HG03108 (cell line): ENCODE measurements around the gene CADM4.
"Not testable (repeated sequence)": the region's sequence is repeated elsewhere in the genome, so short reads cannot be mapped to it uniquely, and the experiment has no call there.

Experiments
- ATAC-seq: cut with Tn5 transposase; IDR thresholded peaks from one replicate; pipeline ENCODE4 v1.9.1; 2021; ENCODE audit warnings: moderate library complexity; ENCODE audit not compliant: unreplicated experiment

The CADM4 gene

DNA sequence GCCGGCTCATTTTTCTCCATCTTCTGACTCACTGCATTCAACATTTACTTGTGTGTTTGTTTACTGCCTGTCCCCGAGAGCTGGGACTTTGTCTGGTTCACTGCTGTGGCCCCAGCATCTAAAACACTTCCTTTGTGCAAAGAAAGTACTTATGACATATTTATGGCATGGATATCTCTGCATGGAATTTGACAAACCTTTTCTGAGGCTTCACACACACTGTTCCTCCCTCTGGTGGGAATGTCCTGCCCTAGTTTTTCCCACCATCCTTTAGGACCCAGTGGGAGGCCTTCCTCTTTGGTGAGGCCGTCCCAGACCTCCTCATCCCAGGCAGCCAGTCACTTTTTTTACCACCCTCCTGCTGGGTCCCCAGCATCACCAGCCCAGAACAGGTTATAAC lies 29.2 kb downstream of the CADM4 start:
- ATAC-seq: no peak

DNA sequence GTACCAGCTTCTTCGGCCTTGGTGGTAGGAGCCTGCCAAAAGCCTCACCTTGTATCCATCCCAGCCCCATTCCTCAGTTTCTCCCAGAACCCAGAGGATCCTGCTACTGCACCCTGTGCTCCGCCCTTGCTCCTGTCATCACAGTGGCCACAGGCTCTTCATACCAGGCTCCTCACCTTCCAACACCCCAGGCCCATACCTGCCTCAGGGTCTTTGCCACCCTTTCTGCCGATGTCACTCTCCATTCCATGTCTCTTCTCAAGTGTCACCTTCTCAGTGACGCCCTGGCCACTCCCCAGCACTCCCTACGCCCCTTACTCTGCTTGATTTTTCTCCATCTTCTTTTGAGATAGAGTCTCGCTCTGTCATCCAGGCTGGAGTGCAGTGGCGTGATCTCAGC lies 29.8 kb downstream of the CADM4 start:
- no peak for ATAC-seq

DNA sequence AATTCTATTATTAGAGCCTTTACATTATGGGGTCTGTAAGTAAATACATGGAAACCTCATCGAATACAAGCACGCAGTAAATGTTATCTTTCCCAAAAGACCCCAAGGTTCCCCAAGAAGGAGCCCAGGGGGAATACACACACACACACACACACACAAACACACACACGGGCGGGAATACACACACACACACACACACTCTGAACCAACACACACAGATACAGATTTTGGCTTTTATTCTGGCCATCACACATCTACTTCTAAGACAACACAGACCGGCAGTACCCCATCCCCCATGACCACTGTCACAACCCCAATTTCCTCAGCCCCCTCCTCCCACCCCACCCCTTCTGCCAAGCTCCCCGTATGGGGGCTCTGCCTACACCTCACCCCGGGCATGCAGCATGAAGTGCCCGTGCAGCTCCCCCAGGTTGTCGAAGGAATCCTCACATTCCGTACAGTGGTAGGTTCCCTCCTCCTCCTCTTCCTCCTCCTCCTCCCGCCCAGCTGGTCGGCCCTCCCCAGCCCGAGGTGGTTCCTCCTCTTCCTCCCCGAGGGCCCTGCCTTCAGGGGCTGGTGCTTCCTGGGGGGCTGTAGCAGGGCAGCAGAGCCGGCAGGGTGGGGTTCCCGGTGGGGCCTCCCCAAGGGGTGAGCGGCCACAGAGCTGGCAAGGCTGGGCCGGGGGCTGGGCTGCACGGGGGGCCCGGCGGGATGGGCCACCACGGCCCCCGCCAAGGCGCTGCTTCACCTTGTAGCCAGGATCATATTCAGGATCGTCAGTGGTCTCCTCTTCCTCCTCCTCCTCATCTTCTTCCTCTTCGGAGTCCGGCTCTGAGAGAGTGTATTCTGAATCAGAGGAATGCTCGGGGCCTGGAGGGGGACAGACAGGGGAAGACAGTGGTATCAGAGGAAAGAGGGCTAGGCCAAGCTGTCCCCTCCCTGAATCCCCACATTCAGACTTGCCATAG lies 32.1 kb downstream of the CADM4 start:
- ATAC-seq: no peak

DNA sequence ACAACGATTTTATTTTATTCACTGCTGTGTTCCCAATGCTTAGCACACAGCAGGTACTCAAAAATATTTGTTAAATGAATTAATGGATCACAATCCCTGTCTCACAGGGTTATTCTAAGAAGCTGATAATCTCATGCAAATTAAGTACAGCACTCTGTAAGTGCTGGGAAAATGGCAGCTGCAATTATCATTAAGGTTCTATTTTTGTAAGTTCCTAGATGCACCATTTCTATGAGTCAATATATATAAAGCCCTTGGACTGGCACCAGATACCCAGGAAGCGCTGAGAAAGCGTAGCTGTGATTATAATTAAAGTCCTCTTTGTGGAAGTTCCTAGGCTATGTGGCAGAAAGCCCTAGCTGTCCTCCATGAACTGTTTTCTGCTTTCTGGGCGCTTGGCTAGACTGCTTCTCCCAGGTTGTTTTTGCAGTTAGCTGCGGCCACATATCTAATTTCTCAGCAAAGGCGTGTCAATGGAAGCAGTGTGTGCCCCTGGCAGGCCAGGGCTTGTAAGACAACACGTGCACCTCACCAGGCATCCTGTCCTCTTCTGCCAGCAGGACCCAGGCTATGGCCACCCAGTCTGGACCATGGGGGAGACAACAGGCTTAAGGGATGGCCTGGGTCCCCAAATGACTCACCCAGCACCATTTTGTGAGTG lies 33.0 kb downstream of the CADM4 start:
- ATAC-seq: no peak

DNA sequence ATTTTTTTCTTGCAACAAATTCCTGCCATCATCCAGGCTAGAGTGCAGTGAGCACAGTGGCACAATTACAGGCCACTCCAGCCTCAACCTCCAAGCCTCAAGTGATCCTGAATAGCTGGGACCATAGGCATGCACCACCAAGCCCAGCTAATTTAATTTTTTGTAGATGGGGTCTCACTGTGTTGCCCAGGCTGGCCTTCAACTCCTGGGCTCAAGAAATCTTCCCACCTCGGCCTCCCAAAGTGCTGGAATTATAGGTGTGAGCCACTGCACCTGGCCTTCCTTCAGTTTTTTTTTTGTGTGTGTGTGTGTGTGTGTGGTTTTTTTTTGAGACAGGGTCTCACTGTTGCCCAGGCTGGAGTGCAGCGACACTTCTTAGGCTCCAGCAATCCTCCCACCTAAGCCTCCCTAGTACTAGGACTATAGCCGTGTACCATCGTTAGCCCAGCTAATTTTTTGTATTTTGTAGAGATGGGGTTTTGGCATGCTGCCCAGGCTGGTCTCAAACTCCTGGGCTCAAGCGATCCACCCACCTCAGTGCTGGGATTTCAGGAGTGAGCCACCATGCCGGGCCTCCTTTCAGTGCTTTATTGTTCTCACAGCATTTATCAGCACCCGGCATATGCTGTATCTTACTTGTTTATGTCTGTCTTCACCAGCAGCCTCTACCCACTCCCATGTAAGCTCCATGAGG lies 33.6 kb downstream of the CADM4 start:
- no peak for ATAC-seq

DNA sequence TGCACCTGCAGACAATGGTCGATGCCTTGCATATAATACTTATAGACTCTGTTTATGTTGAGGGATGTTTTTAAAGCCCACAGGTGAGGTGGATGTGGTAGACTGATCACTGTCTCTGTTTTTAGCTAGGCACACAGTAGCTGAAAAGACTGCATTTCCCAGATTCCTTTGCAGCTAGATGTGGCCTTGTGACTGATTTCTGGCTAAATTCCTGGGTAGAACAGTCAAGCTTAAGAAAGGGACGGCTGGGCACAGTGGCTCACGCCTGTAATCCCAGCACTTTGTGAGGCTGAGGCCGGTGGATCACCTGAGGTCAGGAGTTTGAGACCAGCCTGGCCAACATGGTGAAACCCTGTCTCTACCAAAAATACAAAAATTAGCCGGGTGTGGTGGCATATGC lies 39.3 kb downstream of the CADM4 start:
- ATAC-seq: not testable (repeated sequence)

DNA sequence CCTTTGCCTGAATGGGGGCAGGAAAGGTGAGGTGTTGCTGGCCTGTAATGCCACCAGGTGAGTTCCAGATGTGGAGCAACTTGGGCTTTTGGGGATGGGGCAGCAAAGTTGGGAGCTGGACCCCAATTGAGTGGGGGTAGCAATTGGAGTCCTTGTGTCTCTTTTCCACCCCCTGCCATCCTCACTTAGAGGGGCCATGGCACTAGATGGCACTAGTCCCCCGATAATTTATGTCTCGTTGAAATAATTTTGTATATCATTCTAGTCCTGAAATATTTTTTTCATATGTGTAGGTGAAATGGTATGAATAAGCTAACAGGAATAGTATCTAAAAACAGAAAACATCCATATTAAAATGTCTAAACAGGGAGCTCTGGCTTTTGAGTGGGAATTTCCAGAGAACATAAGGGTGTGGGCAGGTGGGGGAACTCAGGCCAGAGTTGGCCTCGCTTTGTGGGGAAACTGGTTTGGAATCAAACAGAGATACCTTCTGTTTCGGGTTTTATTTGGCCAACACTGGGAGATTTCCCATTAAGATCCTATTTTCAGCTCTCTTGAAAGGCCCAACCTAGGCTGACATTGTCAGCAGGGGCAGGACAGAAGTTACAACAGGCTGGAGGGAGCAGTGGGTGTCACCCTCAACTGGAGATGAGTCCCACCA lies 39.9 kb downstream of the CADM4 start:
- no peak for ATAC-seq

DNA sequence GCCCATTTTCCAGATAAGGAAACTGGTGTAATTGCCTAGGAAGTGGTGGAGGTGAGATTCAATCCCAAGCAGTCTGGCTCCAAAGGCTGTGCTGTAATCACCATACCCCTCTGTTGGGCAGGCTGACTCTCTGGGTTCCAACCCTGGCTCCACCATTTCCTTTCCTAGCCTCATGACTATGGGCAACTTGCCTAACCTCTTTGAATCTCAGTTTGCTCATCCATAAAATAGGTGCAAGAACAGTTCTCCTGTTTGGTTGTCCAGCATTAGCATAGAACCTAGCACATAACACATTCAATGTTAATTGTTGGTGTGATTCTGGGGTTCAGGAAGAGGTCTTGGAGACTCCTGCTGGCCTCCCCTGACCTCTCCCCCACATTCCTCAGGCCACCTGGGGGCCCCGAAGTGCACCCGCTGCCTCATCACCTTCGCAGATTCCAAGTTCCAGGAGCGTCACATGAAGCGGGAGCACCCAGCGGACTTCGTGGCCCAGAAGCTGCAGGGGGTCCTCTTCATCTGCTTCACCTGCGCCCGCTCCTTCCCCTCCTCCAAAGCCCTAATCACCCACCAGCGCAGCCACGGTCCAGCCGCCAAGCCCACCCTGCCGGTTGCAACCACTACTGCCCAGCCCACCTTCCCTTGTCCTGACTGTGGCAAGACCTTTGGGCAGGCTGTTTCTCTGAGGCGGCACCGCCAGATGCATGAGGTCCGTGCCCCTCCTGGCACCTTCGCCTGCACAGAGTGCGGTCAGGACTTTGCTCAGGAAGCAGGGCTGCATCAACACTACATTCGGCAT lies 41.0 kb downstream of the CADM4 start:
- ATAC-seq: no peak

DNA sequence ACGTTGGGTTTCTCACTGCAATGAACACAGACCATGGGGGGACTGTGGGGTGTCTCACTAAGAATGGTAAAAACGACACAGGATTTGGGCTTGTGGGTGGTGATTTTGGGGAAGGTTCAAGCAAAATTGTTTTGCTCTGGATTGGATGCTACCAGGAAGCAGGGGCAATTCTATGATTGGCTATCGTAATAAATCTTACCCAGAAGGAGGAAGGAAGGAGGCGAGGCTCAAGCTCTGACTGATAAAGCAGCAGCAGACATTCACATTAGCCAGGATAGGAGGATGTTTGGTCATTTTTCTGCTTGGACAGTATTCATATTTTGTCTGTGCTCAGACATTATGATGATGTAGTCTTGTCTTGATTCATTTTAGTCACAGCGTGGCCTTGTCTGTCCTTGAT lies 41.8 kb downstream of the CADM4 start:
- ATAC-seq: no peak

DNA sequence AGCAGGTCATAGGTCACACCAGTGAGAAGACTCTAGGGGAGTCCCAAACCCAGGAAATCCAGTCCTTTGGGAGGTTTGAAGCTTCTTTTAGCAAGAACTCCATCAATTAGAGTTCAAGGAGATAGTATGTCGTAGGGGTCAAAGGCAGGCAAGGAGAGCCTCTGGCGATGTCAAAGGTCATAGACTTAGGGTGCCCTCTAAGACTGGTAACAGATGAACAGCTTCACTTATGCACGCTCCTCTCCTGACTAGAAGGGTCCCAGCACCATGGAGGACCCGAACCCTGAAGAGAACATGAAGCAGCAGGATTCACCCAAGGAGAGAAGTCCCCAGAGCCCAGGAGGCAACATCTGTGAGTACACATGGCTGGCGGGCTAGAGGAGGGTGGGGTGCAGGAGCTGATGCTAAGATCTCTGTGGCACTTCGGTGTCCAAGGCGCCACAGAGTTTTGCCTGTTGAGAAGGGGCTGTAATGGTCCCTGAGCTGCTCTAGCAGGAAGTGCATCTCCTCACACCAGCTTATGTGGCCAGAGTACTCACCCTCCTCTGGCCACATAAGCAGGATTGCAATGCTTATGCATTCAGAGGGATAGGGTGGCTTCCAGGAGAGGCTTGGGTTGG lies 42.7 kb downstream of the CADM4 start:
- ATAC-seq: no peak

DNA sequence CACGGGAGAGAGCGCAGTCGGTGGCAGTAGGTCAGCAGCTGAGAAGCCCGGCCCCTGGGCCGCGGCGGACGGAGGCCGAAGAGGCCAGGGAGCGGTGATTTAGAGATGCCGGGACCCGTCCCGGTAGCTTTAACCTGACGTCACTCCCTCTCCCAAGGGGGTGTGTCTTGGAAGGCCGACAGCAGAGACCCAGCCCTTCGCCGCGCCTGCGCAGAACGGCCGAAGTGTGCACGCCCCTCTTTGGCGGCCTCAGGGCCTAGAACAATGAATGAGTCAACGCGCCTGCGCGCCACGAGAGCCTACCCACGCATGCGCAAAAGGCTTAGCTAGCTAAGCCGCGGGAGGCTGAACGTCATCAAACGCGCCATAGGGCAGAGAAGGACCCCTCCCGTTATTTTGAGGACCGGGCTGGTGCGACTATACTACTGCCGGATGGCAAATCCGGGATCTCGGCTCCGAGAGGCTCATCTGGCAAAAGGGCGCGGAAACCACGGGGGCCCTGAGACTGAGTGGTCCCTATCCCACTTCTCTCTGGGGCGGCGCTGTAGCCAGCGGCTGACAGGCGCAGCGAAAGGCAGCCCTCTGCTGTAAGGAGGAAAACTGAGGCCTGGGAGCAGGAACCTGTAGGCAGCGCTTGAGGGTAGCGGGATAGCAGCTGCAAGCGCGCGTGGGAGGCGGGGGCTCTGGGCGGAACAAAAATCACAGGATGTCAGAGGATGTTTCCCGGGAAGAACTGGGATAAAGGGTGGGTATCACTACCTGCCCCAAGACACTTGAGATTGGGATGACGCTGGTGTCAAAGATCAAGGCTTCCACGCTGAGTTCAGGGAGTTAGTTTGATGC lies 43.4 kb downstream of the CADM4 start, which contains the start of the genes IRGQ and ZNF576:
Gene IRGQ (minus strand): TSS at position 136 of the 843 bp plus-strand sequence. CDS start 796 bp downstream, outside the sequence.
Gene ZNF576 (plus strand): TSS at position 597 of the 843 bp plus-strand sequence. CDS start 514 bp downstream, outside the sequence.
- ATAC-seq: peak; percentile 78

DNA sequence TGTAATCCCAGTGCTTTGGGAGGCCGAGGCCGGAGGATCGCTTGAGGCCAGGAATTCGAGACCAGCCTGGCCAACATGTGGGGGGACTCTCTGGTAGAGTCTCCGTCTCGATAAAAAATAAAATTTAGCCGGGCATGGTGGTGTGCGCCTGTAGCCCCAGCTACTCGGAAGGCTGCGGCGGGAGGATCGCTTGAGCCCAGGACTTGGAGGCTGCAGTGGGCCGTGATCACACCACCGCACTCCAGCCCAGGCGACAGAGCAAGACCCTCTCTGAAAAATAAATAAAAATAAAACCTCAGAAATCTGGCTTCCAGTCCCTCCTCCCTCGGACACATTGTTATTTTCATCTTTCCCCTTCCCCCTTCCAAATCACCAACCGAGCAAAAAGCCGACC lies 44.0 kb downstream of the CADM4 start:
- ATAC-seq: no peak

DNA sequence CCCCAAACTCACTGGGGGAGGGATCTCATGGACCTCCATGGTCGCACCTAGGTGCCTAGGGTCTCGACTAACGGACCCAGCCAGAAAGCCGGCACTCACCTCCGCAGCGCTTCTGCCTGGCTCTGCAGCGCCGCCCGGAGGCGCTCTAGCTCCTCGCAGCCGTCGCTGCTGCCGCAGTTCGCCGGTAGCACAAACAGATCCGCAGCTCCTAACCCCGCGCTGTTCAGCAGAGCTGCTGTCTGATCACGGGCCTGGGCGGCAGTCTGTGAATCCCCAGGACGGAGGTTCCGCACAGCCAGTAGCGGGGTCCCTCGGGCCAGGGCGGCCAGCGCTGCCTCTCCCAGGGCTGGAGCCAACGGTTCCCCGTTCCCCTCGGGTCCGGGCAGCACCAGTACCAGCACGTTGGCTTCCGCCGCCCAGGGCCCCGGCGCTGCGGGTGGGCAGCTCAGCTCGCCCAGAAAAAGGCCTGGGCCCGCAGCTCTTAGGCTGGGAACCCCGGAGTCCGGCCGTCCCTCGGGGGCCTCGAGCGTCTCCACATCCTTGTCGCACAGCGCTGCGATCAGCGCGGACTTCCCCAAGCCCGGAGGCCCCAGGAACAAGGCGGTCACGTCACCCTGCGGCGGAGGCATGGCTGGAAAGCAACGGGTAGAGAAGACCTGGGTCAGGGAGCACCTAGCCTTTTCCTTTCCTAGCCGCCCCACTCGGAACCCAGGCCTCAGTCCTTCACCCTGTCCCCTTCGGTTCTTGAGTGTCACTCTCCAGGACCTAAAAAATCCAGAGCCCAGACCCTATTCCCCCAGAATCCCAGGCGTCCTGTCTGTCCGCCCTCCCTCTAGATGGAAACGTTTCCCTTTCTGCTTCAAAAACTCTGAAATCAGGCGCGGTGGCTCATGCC lies 44.7 kb downstream of the CADM4 start:
- ATAC-seq: no peak

DNA sequence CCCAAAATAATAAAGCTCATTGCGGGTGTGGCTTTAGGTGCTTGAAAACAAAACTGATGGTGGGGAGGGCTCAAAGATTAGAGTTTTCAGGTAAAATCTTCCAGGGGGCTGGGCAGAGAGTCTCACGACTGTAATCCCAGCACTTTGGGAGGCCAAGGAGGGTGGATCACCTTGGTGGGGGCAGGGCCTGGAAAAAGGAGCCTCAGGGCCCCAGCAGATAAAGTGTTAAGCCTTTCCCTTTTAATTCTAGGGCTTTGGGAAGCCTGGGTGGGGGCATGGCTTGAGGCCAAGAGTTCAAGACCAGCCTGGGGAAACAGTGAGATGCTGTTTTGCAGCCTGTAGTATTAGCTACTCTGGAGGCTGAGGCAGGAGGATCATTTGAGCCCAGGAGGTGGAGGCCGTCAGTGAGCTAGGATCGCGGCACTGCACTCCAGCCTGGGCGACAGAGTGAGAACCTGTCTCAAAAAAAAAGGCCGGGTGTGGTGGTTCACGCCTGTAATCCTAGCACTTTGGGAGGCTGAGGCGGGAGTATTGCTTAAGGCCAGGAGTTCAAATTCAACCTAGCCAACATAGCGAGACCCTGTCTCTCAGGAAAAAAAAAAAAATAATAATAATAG lies 45.5 kb downstream of the CADM4 start:
- ATAC-seq: no peak

DNA sequence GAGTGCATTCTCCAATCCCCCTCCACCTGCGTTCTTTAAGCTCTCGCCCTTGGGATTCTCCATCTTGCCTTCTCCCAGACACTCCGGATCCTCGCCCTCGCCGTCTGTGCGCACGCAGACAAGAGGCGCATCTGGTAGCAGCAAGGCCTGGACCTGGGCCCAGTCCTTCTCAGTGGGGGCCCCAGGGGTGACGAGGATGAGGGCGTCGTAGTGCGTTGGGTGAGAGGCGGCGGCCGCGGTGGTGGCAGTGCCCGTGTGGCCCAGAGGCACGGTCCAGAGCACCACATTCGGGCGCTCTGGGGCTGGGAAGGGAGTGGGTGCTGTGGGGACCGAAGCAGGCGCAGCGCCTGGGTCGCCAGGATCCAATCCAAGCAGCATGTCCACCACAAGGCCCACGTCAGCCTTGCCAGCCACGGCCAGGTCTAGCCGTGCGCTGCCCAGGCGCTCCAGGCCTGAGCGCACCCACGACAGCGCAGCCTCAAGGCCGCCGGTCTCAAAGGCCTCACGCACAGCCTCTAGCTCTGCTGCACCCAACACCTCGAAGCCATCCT lies 46.8 kb downstream of the CADM4 start:
- ATAC-seq: no peak

DNA sequence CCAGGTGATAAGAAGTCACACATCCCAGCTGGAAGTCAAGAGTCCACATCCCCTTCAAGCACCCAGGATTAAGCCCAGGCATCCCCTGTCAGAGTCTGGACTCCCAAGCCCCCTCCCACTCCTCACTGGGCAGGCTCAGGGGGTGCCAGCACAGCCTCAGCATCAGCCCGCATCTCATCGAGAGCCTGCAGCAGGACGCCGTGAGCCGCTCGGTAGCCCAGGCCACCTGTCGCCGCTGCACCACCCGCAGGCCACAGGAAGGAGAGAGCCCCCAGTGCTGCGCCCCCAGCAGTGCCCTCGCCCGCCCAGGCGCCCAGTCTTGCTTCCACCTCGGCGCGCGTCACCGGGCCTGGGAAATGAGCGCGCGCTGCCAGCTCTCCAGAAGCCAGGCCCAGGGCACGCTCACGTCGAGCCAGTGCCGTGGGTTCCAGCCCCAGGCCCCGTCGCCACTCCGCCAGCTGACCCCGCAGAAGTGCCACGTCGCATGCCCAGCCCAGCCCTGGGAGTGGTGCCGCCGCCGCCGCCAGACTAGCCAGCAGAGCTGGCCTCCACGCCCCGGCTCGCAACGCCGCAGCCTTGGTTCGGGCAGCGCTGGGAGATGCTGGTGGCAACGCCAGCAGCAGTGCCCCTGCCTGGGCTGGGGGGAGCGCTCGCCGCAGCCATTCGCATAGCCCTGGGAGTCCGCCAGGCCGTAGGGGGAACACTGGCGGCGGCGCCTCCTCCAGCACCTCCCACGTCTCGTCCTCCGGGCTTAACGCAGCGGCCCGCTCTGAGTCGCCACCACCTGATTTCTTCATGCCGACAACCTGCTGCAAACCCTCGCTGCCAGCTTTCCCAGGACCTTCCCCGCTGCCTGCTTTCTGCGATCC lies 47.5 kb downstream of the CADM4 start:
- ATAC-seq: no peak
